Chondrocyte (in vitro differentiated cells): ENCODE results near the gene GGT5. TPM values are rescaled to one million over a fixed set of nuclear protein-coding genes. Genes with fewer than 3 reads are reported as not detected.
A peak's percentile ranks its signal among the peaks of the same experiment; 100 is the strongest.
"Not testable (repeated sequence)": the region's sequence is repeated elsewhere in the genome, so short reads cannot be mapped to it uniquely, and the experiment has no call there.

Experiments used
- DNase-seq: peaks from one replicate; pipeline ENCODE4 v3.0.0; 2021; ENCODE audit warnings: mixed read lengths, low spot score
- H3K27ac Mint-ChIP-seq: one replicate; pipeline ENCODE4 v1.8.0; 2021; ENCODE audit warnings: mild to moderate bottlenecking, moderate library complexity, mixed read lengths; ENCODE audit not compliant: unreplicated experiment
- H3K27me3 Mint-ChIP-seq: 2 replicates; pipeline ENCODE4 v1.8.0; 2021; ENCODE audit warnings: low read depth, mixed read lengths
- H3K36me3 Mint-ChIP-seq: 2 replicates; pipeline ENCODE4 v1.8.0; 2021; ENCODE audit warnings: low read depth, mixed read lengths
- H3K4me1 Mint-ChIP-seq: 2 replicates; pipeline ENCODE4 v1.8.0; 2021; ENCODE audit warnings: low read depth, mild to moderate bottlenecking, mixed read lengths
- H3K4me3 Mint-ChIP-seq: one replicate; pipeline ENCODE4 v1.8.0; 2021; ENCODE audit warnings: mild to moderate bottlenecking, moderate library complexity, mixed read lengths; ENCODE audit not compliant: unreplicated experiment
- H3K9me3 Mint-ChIP-seq: 2 replicates; pipeline ENCODE4 v1.8.0; 2021; ENCODE audit warnings: low read depth, mixed read lengths
- total RNA-seq: library from RNA; stranded (reverse); gene quantifications from 3 replicates; pipeline ENCODE4 v1.2.1, GENCODE V29; 2021
- TF ChIP-seq, protein P1 (sequence below): fragments of 200-600 bp; sonication (generic); IDR thresholded peaks from 2 replicates; pipeline ENCODE4 v1.5.0; 2021; ENCODE audit warnings: antibody characterized with exemption, mild to moderate bottlenecking, moderate library complexity

The GGT5 gene
- total RNA-seq, 1 donor from 2014 or later: 37.5 TPM

DNA sequence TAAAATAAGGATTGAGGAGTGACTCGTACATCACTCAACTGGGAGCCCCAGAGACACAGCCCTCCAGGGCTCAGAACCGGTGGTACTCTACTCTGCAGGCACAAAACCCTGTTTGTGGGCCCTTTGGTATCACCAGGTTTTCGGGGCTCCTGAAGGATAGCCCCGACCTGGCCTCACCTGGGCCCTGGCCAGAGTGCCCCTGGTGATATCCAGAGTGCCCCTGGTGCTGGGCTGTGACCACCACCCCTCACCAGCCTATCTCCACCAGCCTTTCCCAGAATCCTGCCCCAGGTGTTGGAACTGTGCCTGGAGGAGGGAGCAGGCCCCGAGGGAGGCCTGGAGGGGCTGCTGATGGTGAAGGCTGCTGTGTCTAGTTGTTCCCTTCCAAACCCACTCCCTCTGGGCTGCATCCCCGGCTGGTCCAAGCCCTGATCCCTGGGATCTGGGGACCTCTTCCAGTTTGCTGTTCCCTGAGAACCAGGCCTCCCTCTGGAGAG is 2.2 kb upstream of the GGT5 start:
- TF ChIP-seq, protein P1, sequence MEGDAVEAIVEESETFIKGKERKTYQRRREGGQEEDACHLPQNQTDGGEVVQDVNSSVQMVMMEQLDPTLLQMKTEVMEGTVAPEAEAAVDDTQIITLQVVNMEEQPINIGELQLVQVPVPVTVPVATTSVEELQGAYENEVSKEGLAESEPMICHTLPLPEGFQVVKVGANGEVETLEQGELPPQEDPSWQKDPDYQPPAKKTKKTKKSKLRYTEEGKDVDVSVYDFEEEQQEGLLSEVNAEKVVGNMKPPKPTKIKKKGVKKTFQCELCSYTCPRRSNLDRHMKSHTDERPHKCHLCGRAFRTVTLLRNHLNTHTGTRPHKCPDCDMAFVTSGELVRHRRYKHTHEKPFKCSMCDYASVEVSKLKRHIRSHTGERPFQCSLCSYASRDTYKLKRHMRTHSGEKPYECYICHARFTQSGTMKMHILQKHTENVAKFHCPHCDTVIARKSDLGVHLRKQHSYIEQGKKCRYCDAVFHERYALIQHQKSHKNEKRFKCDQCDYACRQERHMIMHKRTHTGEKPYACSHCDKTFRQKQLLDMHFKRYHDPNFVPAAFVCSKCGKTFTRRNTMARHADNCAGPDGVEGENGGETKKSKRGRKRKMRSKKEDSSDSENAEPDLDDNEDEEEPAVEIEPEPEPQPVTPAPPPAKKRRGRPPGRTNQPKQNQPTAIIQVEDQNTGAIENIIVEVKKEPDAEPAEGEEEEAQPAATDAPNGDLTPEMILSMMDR: no peak
- no peaks in the 10 kb centered on the region for H3K27me3 Mint-ChIP-seq
- peak overlapping the region; percentile 93 for H3K27ac Mint-ChIP-seq
- peaks cover 58% of the 10 kb centered on the region for H3K4me1 Mint-ChIP-seq
- DNase-seq: peak; percentile 58
- H3K36me3 Mint-ChIP-seq: no peaks in the 10 kb centered on the region
- H3K9me3 Mint-ChIP-seq: no peaks in the 10 kb centered on the region
- no peak overlapping the region for H3K4me3 Mint-ChIP-seq

DNA sequence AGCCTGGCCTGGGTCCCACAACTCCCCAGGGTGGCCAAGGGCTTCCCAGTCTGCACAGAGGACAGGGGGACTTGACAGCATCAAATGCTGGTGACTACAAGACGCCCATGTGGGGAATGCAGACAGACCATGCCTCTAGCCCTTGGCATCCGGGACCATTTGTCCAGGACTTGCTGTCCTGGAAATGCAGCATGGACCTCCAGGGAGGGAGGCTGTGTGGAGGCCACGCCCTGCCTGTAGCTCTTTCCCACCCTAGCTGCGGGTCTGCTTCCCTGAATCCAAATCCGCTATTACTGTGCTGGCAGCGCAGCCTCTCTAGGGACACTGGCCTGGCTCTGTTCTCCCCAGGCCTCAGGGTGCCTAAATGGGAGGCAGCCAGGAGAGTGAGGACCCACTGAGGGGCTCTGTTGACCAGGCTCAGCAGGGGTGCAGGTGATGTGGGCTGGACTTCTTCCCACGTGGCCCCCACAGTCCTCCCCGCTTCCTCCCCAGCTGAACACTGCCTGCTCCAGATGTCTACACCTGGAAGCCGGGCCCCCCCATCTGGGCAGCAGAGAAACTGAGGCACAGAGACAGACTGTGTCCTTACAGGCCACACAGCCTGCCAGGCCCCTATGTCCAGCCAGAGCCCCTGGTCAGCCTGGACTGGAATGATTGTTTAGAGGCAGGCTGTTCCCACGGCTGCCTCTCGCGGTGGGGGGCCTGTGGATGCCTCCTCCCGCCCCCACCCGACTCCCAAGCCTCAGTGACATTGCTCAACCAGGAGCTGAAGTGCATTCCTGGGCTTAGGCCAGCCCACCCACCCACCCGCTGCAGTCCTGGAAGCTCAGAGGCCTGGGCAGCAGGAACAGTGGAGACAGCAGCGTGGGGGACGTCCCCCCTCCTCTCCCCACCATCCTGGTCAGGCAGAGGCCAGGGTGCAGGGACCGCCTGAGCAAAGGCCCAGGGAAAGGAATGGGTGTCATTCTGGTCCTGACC is 991 bp upstream of the GGT5 start:
- peak; percentile 90 for DNase-seq
- H3K4me1 Mint-ChIP-seq: peaks cover 64% of the 10 kb centered on the region
- not testable (repeated sequence) for H3K27me3 Mint-ChIP-seq, H3K9me3 Mint-ChIP-seq, H3K36me3 Mint-ChIP-seq
- H3K4me3 Mint-ChIP-seq: peak overlapping the region; percentile 59
- H3K27ac Mint-ChIP-seq: peak overlapping the region; percentile 93

DNA sequence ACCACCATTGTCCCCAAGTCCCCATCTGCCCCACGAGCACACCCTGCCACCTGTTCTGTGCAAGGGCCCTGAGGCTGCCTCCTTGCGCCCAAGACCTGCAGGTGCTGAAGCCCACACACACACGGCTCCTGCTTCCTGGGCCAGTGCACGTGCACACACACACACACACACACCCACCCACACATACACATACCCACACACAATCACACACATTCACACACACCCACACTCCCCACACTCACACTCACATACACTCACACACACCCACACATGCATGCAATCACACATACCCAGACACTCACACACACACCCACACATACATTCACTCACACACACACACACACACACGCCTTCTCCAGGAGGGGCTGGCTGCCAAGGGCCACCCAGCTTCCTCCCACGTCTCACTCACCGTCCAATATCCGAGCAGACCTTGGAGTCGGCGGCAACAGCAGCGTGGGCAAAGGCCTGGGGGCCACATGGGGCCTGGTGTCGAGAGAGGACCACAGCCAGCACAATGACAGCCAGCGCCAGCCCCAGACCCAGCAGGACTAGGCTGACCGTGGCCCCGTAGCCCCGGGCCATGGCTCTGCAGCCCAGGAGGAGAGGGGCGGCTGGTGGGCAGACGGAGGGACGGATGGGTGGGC is 616 bp downstream of the GGT5 start:
- TF ChIP-seq, protein P1: no peak
- peak overlapping the region; percentile 93 for H3K27ac Mint-ChIP-seq
- no peaks in the 10 kb centered on the region for H3K36me3 Mint-ChIP-seq
- H3K4me3 Mint-ChIP-seq: peak overlapping the region; percentile 77
- H3K4me1 Mint-ChIP-seq: peaks cover 64% of the 10 kb centered on the region
- DNase-seq: peak; percentile 87
- H3K27me3 Mint-ChIP-seq: no peaks in the 10 kb centered on the region
- no peaks in the 10 kb centered on the region for H3K9me3 Mint-ChIP-seq

DNA sequence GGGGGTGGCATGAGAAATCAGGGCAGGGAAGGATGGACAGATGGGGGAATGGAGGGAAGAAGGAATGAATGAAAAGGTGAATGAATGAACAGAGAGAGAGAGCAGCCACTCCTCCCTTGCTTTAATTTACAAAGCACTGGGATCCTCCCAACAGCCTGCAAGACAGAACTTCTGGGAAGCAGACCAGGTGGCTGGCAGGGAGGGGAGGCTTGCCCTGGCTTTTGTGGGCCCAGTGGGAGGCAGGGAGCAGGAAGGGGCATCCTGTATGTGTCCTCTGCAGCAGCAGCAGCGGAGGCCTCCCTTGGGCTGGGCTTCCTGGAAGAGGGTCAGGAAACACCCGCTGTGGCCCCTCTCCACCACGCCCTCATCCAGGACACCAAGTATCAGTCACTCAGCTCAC is 1.5 kb downstream of the GGT5 start:
- DNase-seq: peak; percentile 75
- H3K4me3 Mint-ChIP-seq: peak overlapping the region; percentile 77
- not testable (repeated sequence) for H3K36me3 Mint-ChIP-seq, H3K9me3 Mint-ChIP-seq, H3K27me3 Mint-ChIP-seq
- peak overlapping the region; percentile 93 for H3K27ac Mint-ChIP-seq
- H3K4me1 Mint-ChIP-seq: peaks cover 64% of the 10 kb centered on the region

DNA sequence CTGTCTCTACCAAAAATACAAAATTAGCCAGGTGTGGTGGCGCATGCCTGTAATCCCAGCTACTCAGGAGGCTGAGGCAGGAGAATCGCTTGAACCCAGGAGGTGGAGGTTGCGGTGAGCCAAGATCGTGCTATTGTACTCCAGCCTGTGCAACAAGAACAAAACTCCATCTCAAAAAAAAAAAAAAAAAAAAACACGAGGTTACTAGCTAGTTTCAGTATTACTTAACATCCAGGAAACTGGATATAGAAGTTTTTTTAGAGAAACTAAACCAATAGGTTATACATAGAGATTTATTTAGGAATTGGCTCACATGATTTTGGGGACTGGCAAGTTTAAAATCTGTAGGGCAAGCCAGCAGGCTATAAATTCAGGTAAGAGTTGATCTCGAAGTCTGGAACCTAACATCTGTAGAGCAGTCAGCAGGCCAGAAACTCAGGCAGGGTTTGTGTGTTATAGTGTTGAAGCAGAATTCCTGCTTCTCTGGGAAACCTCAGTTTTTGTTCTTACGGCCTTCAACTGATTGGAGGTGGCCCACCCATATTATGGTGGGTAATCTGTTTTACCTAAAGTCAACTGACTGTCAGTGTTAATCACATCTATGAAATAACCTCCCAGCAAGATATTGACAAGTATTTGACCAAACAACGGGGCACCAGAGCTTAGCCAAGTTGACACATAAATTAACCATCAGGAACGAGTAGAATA is 3.7 kb downstream of the GGT5 start:
- not testable (repeated sequence) for H3K4me3 Mint-ChIP-seq, H3K27ac Mint-ChIP-seq, H3K27me3 Mint-ChIP-seq, H3K36me3 Mint-ChIP-seq, H3K9me3 Mint-ChIP-seq, DNase-seq
- H3K4me1 Mint-ChIP-seq: peaks cover 53% of the 10 kb centered on the region

DNA sequence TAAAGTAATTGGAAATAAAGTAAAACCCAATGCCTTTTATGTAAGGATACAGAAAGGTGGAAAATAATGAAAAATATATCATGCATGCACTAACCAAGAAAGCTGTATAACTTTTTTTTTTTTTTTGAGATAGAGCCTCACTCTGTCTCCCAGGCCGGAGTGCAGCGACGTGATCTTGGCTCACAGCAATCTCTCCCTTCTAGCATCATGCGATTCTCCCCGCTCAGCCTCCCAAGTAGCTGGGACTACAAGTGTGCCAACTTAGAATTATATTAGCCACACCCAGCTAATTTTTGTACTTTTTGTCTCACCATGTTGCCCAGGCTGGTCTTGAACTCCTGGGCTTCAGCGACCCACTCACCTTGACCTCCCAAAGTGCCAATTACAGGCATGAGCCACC is 4.5 kb downstream of the GGT5 start:
- no peaks in the 10 kb centered on the region for H3K27me3 Mint-ChIP-seq
- peak; percentile 7 for DNase-seq
- no peaks in the 10 kb centered on the region for H3K9me3 Mint-ChIP-seq
- TF ChIP-seq, protein P1: no peak
- H3K4me1 Mint-ChIP-seq: peaks cover 45% of the 10 kb centered on the region
- H3K4me3 Mint-ChIP-seq: no peak overlapping the region
- H3K36me3 Mint-ChIP-seq: peaks cover 4% of the 10 kb centered on the region
- H3K27ac Mint-ChIP-seq: no peak overlapping the region

DNA sequence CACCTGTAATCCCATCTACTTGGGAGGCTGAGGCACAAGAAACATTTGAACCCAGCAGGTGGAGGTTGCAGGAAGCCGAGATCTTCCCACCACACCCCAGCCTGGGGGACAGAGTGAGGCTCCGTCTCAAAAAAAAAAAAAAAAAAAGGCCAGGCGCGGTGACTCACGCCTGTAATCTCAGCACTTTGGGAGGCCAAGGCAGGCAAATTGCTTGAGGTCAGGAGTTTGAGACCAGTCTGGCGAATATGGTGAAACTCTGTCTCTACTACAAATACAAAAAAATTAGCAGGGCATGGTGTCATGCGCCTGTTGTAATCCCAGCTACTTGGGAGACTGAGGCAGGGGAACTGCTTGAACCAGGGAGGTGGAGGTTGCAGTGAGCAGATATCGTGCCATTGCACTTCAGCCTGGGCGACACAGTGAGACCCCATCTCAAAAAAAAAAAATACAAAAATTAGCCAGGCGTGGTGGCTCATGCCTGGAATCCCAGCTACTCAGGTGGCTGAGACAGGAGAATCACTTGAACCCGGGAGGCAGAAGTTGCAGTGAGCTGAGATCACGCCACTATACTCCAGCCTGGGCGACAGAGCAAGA is 6.7 kb downstream of the GGT5 start:
- H3K27me3 Mint-ChIP-seq, H3K27ac Mint-ChIP-seq, H3K36me3 Mint-ChIP-seq, H3K9me3 Mint-ChIP-seq, H3K4me3 Mint-ChIP-seq, DNase-seq: not testable (repeated sequence)
- peaks cover 23% of the 10 kb centered on the region for H3K4me1 Mint-ChIP-seq
